Esophagus muscularis mucosa (tissue), 3 donors: Measurements from ENCODE around the gene CD248.

ENCODE experiments used
- CTCF ChIP-seq, 3 experiments: fragments of 200-600 bp in 2 of 3; fragments of 450-650 bp in 1 of 3; sonication (generic) in 2 of 3; IDR thresholded peaks; one replicate each; pipeline ENCODE4 v1.5.1; 2017 to 2019; ENCODE audit warnings: antibody characterized with exemption in 3 of 3, mild to moderate bottlenecking in 2 of 3, moderate library complexity in 1 of 3
- POLR2A ChIP-seq: fragments of 450-650 bp; IDR thresholded peaks from one replicate; pipeline ENCODE4 v1.6.1; 2017; ENCODE audit warnings: antibody characterized with exemption, moderate library complexity, mild to moderate bottlenecking, low read depth
- POLR2AphosphoS5 ChIP-seq, 2 donors: sonication (generic); formaldehyde crosslinking; IDR thresholded peaks; one replicate each; pipeline ENCODE4 v1.6.1; 2017; ENCODE audit warnings: antibody characterized with exemption in 2 of 2

- TF ChIP-seq POLR2A (no peak), CTCF (IDR thresholded peaks at IDR 0.05) (no peak), POLR2AphosphoS5 (IDR thresholded peaks at IDR 0.05) (no peak)
Observed at GRCh38 chr11:66333220-66333877, 16.5 kb upstream of the CD248 start.
